ENCODE results near the gene LCA5.
A peak's percentile ranks its signal among the peaks of the same experiment; 100 is the strongest.
"Not testable (repeated sequence)": the region's sequence is repeated elsewhere in the genome, so short reads cannot be mapped to it uniquely, and the experiment has no call there.

LCA5 gene

DNA sequence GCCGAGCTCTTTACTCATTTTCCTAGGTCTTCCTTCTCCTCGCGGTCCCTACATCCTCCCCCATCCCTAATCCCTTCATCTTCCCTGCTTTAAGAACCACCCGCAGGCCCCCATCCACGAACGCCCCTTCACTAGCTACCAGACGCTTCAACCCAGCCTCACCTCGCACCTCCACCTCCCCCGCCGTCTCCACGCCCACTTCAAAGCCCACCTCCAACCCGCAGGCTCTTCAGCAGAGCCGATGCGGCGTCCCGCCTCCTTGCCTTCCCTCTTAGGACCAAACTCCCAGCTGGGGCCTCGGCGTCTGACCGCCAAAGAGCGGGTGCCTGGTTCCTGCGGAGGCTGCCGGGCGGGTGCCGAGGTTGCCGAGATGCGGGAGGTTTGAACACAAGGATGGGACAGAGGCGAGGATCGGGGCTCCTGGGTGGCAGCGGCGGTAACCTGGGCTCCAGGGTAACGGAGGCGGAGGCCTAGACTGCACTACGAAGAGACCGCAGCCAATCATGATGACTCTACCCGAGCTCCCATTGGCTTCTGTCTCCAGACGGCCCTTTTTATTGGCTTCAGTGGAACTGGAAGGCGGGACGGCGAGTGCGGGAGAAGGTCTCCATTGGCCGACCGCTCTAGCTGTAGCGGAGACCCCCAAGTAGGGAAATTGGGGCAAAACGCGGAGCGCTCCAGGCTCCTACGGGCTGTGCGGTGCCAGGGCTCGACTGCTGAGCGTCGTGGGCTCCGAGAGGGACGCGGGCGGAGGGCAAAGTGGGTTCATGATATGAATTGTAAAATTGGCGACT lies at the start of gene LCA5:
Gene LCA5 (minus strand): TSS at position 477 of the 794 bp plus-strand sequence. CDS start 18,536 bp downstream, outside the sequence.
- DNase-seq: peak; percentile 96

DNA sequence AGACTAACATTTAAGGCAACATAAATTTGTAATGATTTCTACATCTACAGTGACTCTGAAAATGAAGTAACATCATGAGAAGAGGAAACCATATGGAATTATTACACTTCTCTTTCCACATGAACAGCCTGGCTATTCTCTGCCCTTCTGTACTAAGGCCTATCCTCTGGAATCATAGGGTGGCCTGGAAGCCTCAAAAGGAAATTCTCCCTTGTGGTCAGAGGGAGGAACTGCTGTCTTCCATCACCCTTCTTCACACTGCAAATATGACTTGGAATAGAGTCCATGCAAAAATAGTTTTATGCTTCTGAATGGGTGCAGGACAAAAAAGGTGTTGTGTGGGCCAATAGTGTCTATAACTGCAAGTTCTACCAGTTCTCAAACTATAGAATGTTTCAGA lies 49.3 kb upstream of the LCA5 start:
- DNase-seq: peak; percentile 6

GRCh38 chr6:79584332-79584731 lies 47.1 kb upstream of the LCA5 start:
- no peak for DNase-seq

GRCh38 chr6:79577926-79578325 lies 40.7 kb upstream of the LCA5 start:
- DNase-seq: not testable (repeated sequence)

- no peak for DNase-seq
Observed at GRCh38 chr6:79574630-79575225, 37.5 kb upstream of the LCA5 start.

GRCh38 chr6:79574174-79574573 lies 36.9 kb upstream of the LCA5 start:
- no peak for DNase-seq

DNA sequence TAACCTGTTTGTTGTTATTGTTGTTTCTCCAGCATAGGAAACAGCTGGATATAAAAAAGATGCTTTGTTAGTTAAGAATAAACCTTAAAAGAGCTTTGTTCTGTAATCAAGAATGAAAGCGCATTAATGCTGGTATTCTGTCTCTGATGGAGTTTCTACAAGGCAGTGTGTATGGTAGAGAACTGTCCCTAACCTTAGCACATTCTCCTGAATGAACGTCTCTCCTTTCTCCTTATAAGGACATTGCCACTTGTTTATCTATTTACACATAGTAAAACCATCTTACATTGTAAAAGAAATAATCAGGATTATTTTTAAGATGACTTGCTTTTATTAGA lies 33.8 kb upstream of the LCA5 start:
- DNase-seq: peak; percentile 19

- peak; percentile 79 for DNase-seq
Observed at GRCh38 chr6:79570129-79571029, 33.1 kb upstream of the LCA5 start.

- DNase-seq: no peak
Observed at GRCh38 chr6:79568996-79569395, 31.8 kb upstream of the LCA5 start.

DNA sequence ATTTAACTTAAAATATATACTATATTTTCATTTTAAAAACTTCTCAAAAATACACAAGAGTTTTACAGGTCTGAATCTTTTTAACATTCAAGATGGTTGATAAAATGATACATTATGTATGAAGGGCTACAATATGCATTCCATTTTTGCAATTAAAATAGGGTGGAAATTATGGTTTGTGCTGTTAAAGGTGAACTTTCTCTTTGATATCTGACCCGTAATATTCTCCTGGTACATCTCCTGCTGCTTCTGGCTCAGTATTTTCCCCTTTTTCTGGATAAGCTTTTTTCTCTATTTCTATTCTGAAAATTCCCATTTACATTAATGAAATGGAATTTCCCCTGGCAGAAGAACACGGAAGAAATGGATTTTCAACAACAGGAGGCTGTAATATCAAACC lies 27.4 kb upstream of the LCA5 start:
- no peak for DNase-seq

DNA sequence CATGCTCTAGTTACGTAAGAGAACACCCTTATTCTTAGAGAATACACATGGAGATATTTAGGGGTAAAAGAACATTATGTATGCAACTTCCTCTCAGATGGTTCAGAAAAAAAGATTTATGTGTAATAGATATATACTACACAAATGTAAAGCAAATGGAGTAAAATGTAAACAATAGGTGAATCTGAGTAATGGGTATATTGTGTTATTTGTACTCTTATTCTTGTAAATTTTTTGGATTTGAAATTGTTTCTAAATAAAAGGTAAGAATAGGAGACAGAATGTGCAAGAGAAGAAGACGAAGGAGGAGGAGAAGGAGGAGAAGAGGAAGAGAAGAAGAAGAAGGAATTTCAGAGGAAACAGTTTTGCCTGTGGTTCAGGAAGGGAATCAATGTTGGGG lies 22.5 kb upstream of the LCA5 start:
- no peak for DNase-seq

DNA sequence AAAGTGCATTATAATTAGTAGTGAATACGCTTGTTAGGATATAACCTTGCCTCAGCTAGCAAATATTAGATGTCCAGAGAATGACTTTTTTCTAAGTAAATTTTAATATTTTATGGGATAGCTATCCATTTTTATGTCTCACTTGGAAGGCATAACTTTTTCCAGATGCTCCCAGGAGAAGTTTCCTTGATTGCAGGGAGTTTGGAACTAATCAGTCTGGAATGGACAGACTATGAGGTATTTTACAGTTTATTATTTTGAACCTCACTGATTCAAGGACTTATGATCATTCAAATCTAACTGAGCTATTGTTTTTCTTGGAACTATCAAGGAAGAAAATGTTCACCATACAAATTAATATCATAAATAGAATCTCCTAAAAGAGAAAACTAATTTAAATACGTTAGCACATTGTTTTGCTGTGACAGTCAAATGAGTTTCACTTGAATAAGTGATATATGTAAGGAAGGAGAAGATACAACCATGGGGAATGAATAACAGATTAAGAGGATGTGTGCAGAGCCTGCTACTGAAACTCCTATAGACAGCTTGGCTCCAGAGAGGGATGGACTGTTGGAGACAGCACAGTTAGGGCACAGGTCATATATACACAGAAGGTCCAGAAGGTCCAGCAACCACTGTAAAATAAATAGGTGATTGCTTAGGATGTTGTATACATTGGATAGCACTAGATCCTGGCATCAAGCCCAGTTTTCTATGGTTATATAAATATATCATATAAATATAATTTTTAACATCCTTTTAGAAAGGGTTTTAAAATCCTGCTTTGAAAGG lies 20.6 kb upstream of the LCA5 start:
- DNase-seq: no peak

DNA sequence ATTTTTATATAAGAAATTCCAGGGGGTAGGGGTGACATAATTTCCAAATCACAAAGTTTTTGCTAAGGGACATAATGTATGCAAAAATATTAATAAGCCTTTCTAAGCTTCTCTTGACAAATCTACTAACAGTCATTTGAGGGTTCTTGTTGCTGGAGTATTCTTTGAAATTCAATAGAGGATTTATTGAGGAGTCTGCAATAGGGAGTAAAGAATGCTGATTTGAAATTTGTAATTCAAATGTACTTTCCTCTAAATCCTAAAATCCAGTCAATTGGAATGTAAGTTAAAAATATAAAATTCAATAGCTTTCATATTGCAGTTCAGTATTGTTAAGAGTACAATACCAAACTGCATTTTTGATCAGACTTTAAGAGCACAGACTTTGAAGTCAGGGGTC lies 17.1 kb upstream of the LCA5 start:
- DNase-seq: no peak

GRCh38 chr6:79551401-79551800 lies 14.2 kb upstream of the LCA5 start:
- no peak for DNase-seq

- no peak for DNase-seq
Observed at GRCh38 chr6:79548304-79548703, 11.1 kb upstream of the LCA5 start.

DNA sequence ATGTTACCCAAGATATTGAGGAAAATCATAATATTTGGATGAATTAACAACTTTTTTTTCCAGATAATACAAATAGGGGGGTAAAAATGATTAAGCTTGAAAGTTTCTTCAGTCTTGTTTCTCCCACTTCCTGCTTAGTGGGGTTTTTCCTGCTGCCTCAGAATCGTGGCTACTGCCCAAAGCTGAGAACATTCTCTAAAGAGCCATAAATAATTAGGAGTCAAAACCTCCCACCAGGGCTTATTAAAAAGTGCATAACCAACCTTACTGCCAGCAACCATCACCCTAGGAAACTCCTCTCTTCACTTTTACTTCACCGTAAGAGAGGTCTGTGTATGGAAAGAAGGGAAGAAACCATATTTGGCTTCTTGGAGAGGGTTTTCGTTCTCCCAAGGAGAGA lies 9.0 kb upstream of the LCA5 start:
- no peak for DNase-seq

GRCh38 chr6:79544939-79545450 lies 7.8 kb upstream of the LCA5 start:
- no peak for DNase-seq

DNA sequence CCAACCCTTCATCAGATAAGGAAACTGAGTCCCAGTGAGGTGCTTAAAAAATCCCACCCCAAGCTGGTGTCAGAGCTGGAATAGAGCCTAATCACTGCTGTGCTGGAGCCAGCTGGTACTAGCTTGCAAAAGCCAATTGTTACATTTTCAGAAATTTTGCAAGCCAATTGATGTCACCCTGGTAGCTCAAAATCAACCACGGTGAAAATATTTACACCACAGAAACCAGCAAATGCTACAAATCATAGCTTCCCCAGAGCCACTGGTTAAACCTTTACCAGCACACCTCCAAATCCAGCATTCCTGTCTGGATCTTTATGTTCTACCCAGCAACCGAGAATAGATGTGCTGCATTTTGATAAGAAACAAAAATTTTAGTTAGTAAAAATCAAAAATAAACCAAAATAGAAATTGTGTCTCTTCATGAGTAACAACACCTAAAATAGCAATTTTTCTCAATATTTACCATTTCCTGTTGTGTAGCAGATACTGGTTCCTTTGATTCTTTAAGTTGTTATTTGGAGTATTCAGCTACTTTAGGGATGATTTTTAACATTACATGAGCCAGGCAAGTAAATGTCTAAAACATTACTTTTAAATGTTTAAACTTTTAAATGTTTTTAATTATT lies 7.2 kb upstream of the LCA5 start:
- DNase-seq: no peak

DNA sequence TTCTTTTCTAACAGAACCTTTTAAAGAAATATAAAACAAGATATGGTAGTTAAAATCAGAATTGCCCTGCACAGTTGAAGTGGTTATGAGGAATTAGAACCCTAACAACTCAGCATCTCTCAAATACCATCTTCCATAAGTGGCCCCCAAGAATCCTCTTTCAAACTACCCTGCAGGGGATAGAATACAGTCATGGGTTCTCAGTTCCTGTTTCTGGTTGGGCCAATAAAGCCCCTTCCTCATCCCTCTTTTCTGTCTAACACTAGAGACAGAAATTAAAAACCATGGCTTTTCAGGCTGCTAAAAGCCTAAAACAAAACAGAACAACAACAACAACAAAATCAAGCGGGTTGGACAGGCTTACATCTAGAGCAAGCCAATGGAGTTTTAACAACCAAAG lies 6.7 kb upstream of the LCA5 start:
- DNase-seq: no peak

DNA sequence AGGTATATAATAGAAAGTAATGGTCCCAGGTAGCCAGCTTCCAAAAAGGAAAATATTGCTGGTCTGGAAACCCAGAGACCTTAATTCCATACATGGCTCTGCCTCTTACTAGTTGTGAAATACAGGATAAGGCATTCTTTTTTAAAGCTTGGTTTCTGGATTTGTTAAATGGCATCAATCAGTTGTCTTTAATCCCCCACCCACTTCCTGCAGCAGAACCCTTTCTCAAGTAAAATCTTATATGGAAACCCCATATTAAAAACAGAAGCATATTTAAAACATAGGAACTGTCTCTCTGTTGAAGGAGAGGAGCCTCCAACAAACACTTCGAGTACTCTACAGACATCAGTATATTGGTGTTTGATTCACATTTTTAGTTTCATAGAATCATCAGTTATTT lies 6.2 kb upstream of the LCA5 start:
- no peak for DNase-seq

GRCh38 chr6:79538106-79538971 lies 1.1 kb upstream of the LCA5 start:
- DNase-seq: no peak
